ENCODE data around the gene CMSS1.

- TF ChIP-seq, protein P1, sequence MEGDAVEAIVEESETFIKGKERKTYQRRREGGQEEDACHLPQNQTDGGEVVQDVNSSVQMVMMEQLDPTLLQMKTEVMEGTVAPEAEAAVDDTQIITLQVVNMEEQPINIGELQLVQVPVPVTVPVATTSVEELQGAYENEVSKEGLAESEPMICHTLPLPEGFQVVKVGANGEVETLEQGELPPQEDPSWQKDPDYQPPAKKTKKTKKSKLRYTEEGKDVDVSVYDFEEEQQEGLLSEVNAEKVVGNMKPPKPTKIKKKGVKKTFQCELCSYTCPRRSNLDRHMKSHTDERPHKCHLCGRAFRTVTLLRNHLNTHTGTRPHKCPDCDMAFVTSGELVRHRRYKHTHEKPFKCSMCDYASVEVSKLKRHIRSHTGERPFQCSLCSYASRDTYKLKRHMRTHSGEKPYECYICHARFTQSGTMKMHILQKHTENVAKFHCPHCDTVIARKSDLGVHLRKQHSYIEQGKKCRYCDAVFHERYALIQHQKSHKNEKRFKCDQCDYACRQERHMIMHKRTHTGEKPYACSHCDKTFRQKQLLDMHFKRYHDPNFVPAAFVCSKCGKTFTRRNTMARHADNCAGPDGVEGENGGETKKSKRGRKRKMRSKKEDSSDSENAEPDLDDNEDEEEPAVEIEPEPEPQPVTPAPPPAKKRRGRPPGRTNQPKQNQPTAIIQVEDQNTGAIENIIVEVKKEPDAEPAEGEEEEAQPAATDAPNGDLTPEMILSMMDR (IDR thresholded peaks at IDR 0.05): no peak
- no peak for TF ChIP-seq SIN3A (IDR thresholded peaks at IDR 0.05; ENCODE audit: borderline replicate concordance, insufficient read depth, low read depth, low read length)
Observed at GRCh38 chr3:99772171-99772570, 45.5 kb upstream of the CMSS1 start.
